ENCODE measurements around the gene ZNF445. TPM values are rescaled to one million over a fixed set of nuclear protein-coding genes. Genes with fewer than 3 reads are reported as not detected.

ZNF445 gene
- total and polyA plus RNA-seq, 10 donors = 1.2 to 29.0 (median 16.9) TPM

DNA sequence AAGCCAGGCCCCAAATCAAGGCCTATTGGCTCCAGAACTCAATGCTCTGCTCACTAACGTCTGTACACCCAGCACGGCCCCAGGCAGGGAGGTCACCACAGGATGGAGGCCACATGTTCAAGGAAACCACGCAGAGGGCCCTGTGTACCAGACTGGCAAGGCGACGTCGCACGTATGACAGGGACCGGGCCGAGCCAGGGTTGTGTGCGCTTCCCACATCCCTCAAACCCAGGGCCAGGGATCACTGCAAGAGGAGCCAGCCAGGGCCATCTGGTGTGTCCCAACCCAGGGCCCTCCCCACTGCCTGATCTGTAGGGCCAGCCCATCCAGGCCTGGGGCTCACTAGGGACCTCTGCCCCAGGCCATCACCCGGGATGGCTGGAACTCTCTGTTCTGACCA lies 62.0 kb downstream of the ZNF445 start:
- Histone ChIP-seq H3K4me1 (peaks cover 0 to 17% (median 0%) of the 10 kb centered on the region in 6 donors), H3K27me3 (replicated peaks in 1 of 7) (no peaks in the 10 kb centered on the region), H3K27ac (no peak overlapping the region), H3K9me3 (no peaks in the 10 kb centered on the region), H3K4me3 (no peak overlapping the region), H3K36me3 (peaks cover 0 to 17% (median 0%) of the 10 kb centered on the region in 6 donors)
- intact Hi-C loops (cut with DNase I; ENCODE audit: low total_unique reads) = no loop called here
- WGBS, 5 donors = 83 to 92% (median 91%) methylated on average over 3 to 11 of the region's 11 CpGs
- TF ChIP-seq POLR2AphosphoS5 (IDR thresholded peaks at IDR 0.05) = peak in 1 of 3 donors; percentile 27
- no peak for TF ChIP-seq POLR2A (IDR thresholded peaks at IDR 0.05)
- no peak for DNase-seq

DNA sequence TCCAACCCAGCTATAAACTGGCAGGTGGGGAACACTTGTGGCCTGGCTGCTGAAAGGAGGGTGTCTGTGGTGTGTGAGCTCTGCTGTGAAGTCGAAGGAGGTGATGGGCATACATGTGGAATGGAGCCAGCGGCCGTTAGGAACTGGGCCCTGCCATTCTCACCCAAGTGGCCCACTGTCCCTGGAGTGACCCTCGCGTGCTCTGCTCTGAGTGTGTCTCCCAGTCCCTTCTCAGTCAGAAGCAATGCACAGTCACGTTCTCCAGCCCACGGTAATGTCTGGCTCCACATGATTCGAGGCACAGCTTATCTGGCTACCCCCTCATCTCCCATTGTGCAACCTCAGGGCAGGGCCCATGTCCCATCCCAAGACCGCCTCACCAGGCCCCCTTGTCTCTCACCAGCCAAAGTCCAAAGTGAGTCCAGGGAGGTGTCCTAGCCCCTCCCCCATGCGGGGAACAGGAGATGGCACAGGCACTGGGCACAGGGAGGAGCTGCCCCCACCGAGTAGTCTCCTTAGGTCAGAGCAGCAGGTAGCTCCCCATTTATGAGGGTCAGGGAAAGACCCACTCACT lies 62.9 kb downstream of the ZNF445 start:
- Histone ChIP-seq H3K27ac (no peak overlapping the region), H3K4me3 (no peak overlapping the region), H3K9me3 (no peaks in the 10 kb centered on the region), H3K36me3 (peaks cover 0 to 14% (median 0%) of the 10 kb centered on the region in 6 donors), H3K4me1 (peaks cover 0 to 17% (median 0%) of the 10 kb centered on the region in 6 donors), H3K27me3 (replicated peaks in 1 of 7) (no peaks in the 10 kb centered on the region)
- 87 to 98% (median 92%) methylated on average over 10 to 11 of the region's 11 CpGs for WGBS, 5 donors
- TF ChIP-seq POLR2A (IDR thresholded peaks at IDR 0.05) = no peak
- TF ChIP-seq, protein P1, sequence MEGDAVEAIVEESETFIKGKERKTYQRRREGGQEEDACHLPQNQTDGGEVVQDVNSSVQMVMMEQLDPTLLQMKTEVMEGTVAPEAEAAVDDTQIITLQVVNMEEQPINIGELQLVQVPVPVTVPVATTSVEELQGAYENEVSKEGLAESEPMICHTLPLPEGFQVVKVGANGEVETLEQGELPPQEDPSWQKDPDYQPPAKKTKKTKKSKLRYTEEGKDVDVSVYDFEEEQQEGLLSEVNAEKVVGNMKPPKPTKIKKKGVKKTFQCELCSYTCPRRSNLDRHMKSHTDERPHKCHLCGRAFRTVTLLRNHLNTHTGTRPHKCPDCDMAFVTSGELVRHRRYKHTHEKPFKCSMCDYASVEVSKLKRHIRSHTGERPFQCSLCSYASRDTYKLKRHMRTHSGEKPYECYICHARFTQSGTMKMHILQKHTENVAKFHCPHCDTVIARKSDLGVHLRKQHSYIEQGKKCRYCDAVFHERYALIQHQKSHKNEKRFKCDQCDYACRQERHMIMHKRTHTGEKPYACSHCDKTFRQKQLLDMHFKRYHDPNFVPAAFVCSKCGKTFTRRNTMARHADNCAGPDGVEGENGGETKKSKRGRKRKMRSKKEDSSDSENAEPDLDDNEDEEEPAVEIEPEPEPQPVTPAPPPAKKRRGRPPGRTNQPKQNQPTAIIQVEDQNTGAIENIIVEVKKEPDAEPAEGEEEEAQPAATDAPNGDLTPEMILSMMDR (IDR thresholded peaks at IDR 0.05 in 8 of 11, conservative IDR thresholded peaks at IDR 0.05 in 3 of 11) = no peak
- no peak for TF ChIP-seq POLR2AphosphoS5 (IDR thresholded peaks at IDR 0.05)
- intact Hi-C loops (cut with DNase I; ENCODE audit: low total_unique reads) = no loop called here
- DNase-seq = no peak

DNA sequence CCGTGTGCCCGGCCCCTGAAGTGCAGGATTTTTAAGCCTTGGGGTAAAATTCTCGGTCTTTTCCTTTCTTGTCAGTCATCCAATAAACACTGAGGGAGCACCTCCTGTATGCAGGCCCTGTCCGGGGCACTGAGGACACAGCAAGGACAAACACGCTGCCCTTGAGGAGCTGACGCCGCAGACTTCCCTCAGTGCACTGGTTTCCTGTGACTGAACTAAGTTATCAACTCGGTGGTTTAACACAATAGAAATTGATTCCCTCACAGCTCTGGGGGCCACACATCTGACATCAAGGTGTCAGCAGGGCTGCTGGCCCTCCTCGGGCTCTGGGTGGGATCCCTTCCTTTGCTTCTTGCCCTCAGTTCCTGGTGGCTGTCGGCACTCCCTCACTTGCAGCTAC lies 65.1 kb downstream of the ZNF445 start:
- intact Hi-C loops (cut with DNase I; ENCODE audit: low total_unique reads) = no loop called here
- Histone ChIP-seq H3K27ac (peak overlapping the region in 6 of 8 donors; percentile 36 to 73 (median 58)), H3K9me3 (no peaks in the 10 kb centered on the region), H3K4me3 (no peak overlapping the region), H3K36me3 (peaks cover 0 to 15% (median 0%) of the 10 kb centered on the region in 6 donors), H3K27me3 (replicated peaks in 1 of 7) (no peaks in the 10 kb centered on the region), H3K4me1 (peaks cover 0 to 17% (median 0%) of the 10 kb centered on the region in 6 donors)
- no peak for TF ChIP-seq POLR2A (IDR thresholded peaks at IDR 0.05)
- peak; percentile 30 to 67 (median 66) for TF ChIP-seq POLR2AphosphoS5 (IDR thresholded peaks at IDR 0.05)
- 62 to 74% (median 66%) methylated on average over 10 of the region's 10 CpGs for WGBS, 5 donors
- DNase-seq = no peak

DNA sequence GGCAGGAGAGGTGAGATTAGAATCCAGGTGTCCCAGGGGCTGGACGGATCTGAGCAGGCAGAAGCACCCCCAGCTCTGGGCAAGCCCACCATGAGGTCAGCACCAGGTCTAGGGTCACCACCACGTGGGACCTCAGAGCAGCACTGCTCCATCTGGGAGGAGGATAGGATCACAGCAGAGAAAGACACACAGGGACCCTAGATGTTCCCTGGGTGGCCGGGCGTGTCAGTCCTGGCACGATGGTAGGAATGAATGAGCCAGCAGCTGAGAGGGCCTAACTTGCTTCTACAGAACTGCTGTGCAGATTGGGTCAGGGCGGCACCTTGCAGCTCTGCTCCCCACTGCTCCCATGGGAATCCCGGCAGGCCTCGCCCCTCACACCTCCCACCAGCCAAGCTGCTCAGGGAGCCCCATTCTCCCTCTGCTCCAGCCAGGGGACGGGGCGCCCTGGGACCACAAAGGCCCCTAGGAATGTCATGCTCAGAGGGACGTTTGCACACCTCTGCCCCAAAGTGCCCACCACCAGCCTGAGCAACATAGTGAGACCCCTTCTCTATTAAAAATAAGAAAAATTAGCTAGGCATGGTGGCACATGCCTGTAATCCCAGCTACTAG lies 66.3 kb downstream of the ZNF445 start:
- Histone ChIP-seq H3K9me3 (no peaks in the 10 kb centered on the region), H3K36me3 (peaks cover 0 to 15% (median 0%) of the 10 kb centered on the region in 6 donors), H3K27me3 (replicated peaks in 1 of 7) (no peaks in the 10 kb centered on the region), H3K4me3 (no peak overlapping the region), H3K4me1 (peaks cover 0 to 17% (median 0%) of the 10 kb centered on the region in 6 donors), H3K27ac (peak overlapping the region in 2 of 8 donors; percentile 64 to 73)
- TF ChIP-seq POLR2AphosphoS5 (IDR thresholded peaks at IDR 0.05) (peak in 1 of 3 donors; percentile 10), POLR2A (IDR thresholded peaks at IDR 0.05) (no peak)
- intact Hi-C loops (cut with DNase I; ENCODE audit: low total_unique reads) = no loop called here
- 74 to 92% (median 89%) methylated on average over 8 to 11 of the region's 11 CpGs for whole genome bisulfite sequencing, 5 donors
- DNase-seq = no peak

DNA sequence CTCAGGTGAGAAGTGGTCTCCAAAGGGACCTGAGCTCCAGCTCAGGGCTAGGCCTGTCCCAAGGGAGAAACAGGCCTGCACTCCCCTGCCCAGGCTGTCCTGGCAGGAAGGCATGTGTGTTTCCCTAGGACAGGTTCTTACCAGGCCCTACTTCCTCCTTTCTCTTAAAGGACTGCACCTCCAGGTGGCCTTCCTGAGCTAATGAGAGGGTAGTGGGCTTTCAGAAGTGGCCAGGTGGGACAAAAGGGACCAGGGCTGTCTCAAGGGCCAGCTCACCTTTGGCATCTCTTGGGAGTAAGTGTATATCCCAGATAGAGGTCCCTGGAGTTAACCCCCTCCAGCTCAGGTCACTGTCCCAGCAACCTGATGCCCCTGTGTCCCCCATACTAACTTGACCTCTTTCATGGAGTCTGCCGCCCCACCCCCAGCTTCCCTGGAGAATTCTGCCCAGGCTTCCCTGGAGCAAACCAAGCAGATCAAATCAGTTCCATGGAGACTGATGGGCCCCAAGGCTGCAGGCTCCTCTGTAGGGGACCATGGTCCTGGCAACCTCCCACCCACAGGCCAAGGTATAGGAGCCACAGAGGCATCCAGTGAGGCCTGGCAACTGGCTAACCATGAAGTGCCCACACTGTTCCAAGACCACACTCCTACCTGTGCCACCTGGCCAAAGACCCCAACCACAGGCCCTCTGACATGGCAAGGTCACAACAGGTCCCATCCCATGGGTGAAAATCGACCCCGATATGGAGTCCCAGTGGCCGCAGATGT lies 67.6 kb downstream of the ZNF445 start:
- H3K4me1 ChIP-seq = peaks cover 0 to 17% (median 0%) of the 10 kb centered on the region in 6 donors
- no peak for TF ChIP-seq POLR2AphosphoS5 (IDR thresholded peaks at IDR 0.05)
- TF ChIP-seq, protein P1 (IDR thresholded peaks at IDR 0.05 in 8 of 11, conservative IDR thresholded peaks at IDR 0.05 in 3 of 11) = no peak
- TF ChIP-seq POLR2A (IDR thresholded peaks at IDR 0.05) = no peak
- H3K27me3 ChIP-seq (replicated peaks in 1 of 7) = no peaks in the 10 kb centered on the region
- peaks cover 0 to 15% (median 0%) of the 10 kb centered on the region in 6 donors for H3K36me3 ChIP-seq
- peak overlapping the region in 1 of 8 donors; percentile 9 for H3K27ac ChIP-seq
- DNase-seq = no peak
- WGBS, 5 donors = 73 to 97% (median 87%) methylated on average over 4 of the region's 4 CpGs
- H3K4me3 ChIP-seq = no peak overlapping the region
- intact Hi-C loops (cut with DNase I; ENCODE audit: low total_unique reads) = no loop called here
- H3K9me3 ChIP-seq = no peaks in the 10 kb centered on the region
